Lower leg skin (tissue), 3 donors: ENCODE data around the gene RAB4B.

Experiments used
- CTCF ChIP-seq, 3 donors: fragments of 450-650 bp; IDR thresholded peaks; one replicate each; pipeline ENCODE4 v1.5.1; 2016; ENCODE audit warnings: antibody characterized with exemption in 3 of 3, mild to moderate bottlenecking in 3 of 3, moderate library complexity in 2 of 3
- POLR2A ChIP-seq, 2 donors: fragments of 450-650 bp; IDR thresholded peaks; one replicate each; pipeline ENCODE4 v1.6.1; 2016 to 2017; ENCODE audit warnings: antibody characterized with exemption in 2 of 2, mild to moderate bottlenecking in 1 of 2, moderate library complexity in 1 of 2

- TF ChIP-seq CTCF (IDR thresholded peaks at IDR 0.05) (no peak), POLR2A (IDR thresholded peaks at IDR 0.05) (no peak)
These were observed 31.5 kb downstream of the RAB4B start for GRCh38 chr19:40809358-40810086.
